Heart left ventricle (tissue), 13 donors: Measurements from ENCODE around the gene FBLN2.

Experiments
- POLR2A ChIP-seq, 2 donors: fragments of 450-650 bp; IDR thresholded peaks; one replicate each; pipeline ENCODE4 v1.6.1; 2017; ENCODE audit warnings: antibody characterized with exemption in 2 of 2, mild to moderate bottlenecking in 2 of 2, moderate library complexity in 2 of 2
- TF ChIP-seq, protein P1 (sequence below), 12 donors: fragments of 200-600 bp; sonication (generic) in 4 of 12; IDR thresholded peaks; one replicate each; pipeline versions ENCODE4 v1.5.0 to v1.8.0; 2018 to 2022; ENCODE audit warnings: antibody characterized with exemption in 12 of 12, mild to moderate bottlenecking in 5 of 12
- donor health status: ischemic (EF 13 %, LVEDD 7.1; RV severe dilation, severe dysfunction).
- donor health status: DM: no; HTN: yes; CAD: no.
- donor health status: DM: no; HTN: no; CAD: no.
- donor health status: ischemic (EF 25% LVEDD 6.9; RV normal size, moderate dysfunction).
- donor health status: ischemic (EF 25% LVEDD 5.7; RV mildly dilated, moderate dysfunction).
- donor health status: ischemic (EF 35%, LVEDD 5.7; RV mildly dilated, moderate dysfunction).
- donor health status: nonischemic (EF 11% LVEDD 7.7; RV severe dilation, severe dysfunction).
- donor health status: DM: yes; HTN: yes; CAD: no.
- donor health status: PGD.
- donor health status: ischemic (EF 29% LVEDD 5.4; RV normal size, mild dysfunction).
- donor health status: nonischemic (EF 23%, LVEDD 6.1; RV moderate dilation, normal function).

DNA sequence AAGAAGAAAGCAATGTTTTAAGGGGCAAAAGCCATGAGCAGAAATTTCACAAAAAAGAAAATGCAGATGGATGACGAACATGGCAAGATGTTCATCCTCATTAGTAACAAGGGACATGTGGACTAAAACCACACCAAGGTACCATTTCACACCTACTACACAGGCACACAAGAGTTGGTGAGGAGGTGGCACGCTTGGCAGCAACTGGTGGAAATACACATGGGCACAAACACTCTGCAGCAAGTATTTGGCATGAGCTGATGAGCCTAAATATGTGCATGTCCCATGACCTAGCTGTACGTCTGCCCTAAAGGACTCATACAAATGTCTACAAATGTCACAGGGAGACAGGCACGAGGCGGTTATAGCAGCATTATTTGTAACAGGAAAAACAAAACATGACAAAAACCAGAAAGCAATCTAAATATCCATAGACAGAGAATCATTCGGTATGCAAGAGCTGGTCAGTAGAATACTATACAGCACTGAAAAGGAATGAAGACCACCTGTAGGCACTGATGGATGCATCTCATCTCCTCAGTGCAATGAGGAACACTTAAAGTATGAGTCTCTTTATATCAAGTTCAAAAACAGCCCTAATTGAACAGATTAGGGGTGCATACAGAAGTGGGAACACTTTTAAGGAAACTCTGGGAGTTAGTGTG lies 11.5 kb upstream of the FBLN2 start:
- no peak for TF ChIP-seq POLR2A (IDR thresholded peaks at IDR 0.05)
- TF ChIP-seq, protein P1, sequence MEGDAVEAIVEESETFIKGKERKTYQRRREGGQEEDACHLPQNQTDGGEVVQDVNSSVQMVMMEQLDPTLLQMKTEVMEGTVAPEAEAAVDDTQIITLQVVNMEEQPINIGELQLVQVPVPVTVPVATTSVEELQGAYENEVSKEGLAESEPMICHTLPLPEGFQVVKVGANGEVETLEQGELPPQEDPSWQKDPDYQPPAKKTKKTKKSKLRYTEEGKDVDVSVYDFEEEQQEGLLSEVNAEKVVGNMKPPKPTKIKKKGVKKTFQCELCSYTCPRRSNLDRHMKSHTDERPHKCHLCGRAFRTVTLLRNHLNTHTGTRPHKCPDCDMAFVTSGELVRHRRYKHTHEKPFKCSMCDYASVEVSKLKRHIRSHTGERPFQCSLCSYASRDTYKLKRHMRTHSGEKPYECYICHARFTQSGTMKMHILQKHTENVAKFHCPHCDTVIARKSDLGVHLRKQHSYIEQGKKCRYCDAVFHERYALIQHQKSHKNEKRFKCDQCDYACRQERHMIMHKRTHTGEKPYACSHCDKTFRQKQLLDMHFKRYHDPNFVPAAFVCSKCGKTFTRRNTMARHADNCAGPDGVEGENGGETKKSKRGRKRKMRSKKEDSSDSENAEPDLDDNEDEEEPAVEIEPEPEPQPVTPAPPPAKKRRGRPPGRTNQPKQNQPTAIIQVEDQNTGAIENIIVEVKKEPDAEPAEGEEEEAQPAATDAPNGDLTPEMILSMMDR (IDR thresholded peaks at IDR 0.05) = no peak
